GM21825 (cell line): ENCODE measurements around the gene CHL1.
A peak's percentile ranks its signal among the peaks of the same experiment; 100 is the strongest.
"Not testable (repeated sequence)": the region's sequence is repeated elsewhere in the genome, so short reads cannot be mapped to it uniquely, and the experiment has no call there.

Experiments
- ATAC-seq: cut with Tn5 transposase; IDR thresholded peaks from one replicate; pipeline ENCODE4 v1.9.1; 2021; ENCODE audit warnings: mild to moderate bottlenecking, moderate library complexity; ENCODE audit not compliant: unreplicated experiment

CHL1 gene

DNA sequence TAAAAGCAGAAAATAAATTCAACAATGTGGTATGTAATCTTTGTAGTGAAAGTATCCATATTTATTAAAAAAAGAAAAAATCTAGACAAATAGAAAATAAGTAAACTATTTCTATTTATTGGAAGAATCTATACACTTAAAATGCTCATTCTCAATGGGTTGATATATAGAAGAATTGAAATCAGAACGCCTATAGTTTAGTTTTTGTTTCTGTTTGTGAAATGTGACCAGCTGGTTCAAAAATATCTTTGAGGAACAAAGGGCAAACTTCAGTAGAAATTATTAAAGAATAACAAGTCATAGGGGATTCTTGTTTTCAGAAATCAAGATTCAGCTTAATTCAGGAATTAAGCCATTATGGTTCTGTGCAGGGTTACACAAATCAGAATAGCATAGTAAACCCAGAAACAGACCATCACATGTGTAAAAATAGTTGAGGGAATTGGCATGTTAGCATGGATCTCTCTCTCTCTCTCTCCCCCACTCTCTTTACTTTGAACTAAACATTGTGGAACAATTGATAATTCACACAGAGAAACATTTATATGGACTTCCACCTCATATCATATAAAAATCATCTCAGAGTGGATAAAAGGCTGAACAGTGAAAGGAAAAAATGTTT lies 134.0 kb downstream of the CHL1 start:
- no peak for ATAC-seq

DNA sequence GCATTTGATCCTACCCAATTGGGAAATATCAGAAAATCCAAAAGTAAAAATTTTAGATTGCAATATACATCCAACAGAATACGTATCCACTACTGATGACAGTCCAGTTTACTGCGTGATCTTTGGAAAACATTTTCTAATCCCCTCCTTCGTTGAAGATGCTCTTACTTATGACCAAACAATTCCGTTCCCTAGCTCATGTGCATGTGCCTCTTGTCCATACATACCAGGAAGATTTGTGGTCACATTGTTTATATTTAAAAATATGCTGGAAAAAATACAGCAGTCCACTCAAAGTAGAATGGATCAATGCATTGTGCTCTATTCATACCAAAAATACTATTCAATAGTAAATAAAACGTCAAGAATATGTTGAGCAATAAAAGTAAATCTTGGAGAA lies 135.3 kb downstream of the CHL1 start:
- ATAC-seq = no peak

DNA sequence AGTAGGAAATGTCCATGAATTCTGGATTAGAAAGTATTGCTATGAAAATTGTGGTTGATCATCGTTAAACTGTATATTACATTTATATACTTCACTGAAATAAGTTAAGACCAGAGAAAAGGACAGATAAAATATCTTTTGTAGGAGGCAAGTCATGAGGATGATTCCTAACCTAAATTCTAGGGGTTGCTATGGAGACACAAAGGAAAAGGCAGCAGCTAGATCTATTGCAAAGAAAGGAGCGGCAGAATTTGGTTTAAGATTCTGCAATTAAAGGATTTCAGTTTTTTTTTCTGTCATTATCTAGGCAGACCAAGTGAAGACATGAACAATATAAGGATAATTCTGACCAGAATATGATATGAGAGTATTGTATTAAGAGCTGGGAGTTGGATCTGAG lies 136.1 kb downstream of the CHL1 start:
- no peak for ATAC-seq

DNA sequence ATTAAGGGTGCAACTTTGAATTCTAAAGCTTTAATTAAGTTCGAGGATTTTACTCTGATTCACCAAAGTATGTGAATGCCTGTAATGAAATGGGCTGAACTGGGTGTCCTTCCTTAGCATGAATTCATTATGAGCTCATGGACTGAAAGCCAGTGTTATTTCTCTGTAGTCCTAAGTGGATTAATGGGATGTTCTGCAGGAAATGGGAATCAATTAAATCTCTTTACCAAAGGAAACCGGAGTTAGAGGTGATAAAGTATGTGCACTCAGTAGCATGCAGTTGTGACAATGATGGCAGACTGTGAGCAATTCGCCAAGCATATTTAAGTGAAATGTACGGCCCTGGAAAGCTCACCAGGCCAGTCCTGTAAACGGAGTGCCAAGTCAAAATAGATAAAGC lies 138.7 kb downstream of the CHL1 start:
- ATAC-seq = no peak

DNA sequence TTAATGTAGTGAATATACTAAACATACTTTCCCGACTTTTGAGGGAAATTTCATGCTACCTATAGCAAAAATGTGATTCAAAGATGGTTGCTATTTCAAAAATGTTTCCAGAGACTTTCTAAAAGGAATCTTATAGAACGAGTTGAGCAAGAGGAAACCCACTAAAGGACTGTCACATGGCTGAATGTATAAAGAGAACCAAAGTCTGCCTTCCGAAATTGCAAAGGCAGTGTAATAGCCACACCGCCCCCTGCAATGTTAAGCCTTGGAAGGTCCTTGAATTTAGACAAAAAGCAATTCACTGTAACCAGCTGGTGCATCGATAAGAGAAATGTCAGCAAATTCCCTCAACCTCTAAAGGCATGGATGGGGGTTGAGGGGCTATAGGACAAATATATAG lies 142.8 kb downstream of the CHL1 start:
- ATAC-seq = no peak

DNA sequence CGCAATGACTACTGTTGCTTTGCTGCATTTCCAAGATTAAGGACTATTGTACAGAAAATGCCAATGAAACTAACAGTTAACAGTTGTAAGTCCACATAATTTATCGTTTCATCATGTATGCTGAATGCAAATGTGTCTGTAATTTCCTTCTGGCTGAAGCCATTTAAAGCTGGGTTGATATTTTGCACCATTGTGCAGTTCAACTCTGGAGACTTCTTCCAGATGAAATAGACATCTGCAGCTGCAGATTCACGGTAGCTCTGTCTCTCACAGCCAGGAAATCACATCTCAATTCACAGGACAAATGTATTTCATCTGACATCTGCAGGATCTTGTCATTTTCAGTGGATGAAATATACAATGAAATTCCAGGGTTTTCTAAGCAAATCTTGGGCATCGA lies 145.4 kb downstream of the CHL1 start:
- ATAC-seq = no peak

DNA sequence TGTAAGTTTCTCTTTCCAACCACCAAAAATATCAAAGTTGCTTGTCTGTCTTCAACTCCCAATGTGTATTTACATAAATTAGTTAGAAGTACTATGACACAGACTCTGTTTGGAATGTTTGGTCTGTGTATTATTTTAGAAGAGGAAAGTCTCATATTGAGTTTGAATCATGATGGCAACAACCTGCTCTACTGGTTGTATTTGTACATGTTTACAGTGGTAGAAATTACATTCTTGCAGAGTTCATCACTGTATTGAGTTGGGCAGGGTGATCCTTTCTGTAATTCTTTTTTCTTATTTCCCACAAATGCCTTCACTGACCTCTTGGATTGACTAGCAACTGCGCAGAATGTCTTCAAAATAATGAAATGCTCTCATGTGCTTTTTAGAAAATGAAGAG lies 149.6 kb downstream of the CHL1 start:
- no peak for ATAC-seq

DNA sequence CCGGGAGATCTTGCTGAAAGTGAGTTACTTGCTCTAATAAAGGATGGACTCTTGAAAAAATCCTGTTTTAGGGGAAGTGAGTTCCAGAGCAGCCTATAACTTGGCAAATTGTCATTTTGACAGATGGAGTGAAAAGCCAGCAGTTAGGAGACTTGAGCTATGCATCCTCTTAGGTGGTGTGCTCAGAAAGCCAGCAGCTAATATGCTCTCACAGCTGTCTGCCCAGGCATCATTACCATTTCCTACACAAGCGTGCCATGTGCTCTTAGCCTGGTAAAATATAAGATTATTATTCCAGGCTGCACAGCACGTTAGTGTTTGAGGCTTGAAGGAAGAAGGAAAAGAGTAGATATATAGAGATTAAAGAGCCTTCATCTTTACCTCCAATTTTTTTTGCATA lies 151.0 kb downstream of the CHL1 start:
- ATAC-seq = no peak

DNA sequence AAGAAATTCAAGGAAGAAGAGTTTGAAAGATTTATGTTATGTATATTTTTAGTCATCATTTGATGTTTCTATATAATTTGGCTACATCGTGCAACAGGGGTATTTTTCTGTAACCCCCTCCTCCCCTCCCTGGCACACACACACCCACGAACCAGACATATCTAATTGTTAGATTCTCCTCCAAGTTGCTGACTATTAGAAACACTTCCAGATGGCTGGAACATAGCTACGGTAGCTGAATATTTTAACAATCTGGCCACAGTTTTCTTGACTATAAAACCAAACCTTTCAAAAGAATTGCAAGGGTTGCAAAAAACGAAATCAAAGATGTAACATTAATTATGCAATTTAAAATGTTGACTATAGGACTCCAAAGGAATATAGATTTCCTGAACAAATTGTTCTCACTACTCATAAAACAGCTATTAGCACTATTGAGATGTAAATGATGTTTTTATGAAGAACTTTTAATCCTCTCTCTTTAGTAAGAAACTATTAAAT lies 154.4 kb downstream of the CHL1 start:
- no peak for ATAC-seq

DNA sequence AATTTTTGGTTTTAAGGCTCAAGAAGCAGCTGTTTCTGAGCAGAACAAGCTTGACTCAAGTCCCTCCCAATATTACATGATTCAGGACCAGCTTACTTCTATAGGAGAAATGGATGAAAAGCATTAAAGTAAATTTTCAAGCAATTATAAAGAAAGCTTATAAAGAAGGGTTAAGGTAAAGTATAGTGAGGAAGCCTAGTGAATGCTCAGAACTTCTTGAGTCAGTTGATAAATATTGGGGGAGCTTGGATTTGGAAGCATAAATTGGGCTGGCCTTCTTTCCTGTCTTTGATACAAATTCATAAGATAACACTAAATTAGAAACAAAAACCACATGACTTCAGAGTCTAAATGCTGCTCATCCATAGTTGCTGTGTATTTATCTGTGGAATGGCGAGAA lies 156.0 kb downstream of the CHL1 start:
- no peak for ATAC-seq

DNA sequence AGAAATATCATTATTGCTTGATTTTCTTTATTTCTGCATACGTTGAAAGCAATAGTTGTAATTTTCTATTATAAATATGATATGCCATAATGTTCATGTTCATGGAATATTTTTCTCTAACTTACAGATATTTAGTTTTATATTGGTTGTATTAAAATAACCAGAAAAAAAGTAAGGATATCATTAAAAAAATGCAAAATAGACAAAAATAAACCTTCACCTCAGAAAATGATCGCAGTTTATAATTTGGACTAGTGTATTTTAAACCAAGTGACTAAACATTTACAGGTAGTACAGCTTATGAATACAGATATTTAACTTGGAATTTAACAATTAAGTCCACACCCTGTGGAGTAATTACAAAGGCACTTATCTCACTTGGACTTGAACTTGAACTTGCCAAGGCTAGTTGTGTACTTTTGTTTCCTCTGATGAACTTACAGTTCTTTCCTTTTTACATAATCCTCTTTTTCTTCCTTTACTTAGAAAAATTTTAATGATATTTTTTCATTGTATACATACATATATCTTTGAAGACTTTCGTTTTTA lies 156.7 kb downstream of the CHL1 start:
- ATAC-seq = no peak

DNA sequence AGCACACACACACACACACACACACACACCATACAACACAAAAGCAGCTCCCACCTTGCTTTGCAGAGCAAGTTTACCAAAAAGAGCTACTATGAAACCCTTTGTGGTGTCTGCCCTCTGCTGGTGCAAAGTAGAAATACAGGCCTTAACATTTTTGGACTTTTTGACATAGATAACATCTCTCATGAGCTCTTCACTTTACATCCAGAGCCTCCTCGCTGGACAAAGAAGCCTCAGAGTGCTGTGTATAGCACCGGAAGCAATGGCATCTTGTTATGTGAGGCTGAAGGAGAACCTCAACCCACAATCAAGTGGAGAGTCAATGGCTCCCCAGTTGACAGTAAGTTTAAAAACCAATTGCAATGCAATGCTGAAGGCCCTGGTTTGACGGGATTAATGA lies 157.9 kb downstream of the CHL1 start:
- ATAC-seq = peak; percentile 77

DNA sequence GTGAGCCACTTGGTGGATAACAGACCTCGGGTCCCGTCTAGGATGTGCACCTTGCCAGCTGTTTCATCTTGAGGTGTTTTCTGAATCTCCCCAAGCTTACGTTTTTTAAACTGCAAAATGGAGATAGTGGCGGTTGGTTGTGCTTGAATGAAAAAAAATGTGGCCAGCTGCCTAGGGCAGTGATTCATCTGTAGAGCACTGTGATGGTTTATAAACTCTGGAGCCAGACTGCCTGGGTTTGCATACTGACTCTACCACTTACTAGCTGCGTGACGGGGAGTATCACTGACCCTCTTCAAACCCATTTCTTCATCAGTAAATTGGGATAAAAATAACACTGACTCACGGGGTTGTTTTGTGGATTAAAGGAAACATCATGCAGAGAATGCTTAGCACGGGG lies 159.1 kb downstream of the CHL1 start:
- ATAC-seq = no peak

DNA sequence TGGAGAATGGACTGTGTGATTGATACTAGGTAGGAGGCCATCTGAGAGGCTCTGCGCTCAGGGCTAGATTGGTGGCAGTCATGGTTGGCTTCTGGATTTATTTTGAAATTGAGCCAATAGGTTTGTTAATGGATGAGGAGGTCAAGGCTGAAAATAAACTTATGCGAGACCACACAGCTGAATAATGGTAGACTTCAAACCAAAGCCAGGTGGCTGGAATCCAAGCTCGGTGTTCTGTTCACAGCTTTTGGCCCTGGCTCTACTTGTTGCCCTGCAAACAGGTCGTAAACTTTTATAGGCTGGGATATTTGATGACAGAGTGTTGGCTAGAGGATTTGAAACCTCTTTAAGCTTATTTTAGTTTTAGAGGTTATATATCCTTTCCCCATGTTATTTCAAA lies 160.4 kb downstream of the CHL1 start:
- ATAC-seq = no peak

DNA sequence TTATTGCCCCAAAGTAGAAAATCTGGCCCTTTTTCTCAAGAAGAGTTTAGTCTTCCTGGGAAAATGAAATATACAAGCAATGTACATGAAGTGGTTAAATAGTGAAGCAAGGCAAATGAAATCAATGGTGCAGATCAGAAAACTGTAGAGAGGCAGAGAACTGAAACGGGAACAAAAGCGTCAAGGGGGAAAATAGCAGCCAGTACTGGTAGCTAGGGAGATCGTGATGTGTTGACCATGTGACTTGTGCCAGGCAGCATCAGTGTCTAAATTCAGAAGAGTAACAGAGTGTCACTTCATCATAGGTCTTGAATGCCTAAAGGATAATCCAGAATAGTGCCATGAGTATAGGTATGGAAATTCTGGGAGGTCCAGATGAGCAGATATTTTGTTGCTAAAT lies 163.1 kb downstream of the CHL1 start:
- ATAC-seq = peak; percentile 67

DNA sequence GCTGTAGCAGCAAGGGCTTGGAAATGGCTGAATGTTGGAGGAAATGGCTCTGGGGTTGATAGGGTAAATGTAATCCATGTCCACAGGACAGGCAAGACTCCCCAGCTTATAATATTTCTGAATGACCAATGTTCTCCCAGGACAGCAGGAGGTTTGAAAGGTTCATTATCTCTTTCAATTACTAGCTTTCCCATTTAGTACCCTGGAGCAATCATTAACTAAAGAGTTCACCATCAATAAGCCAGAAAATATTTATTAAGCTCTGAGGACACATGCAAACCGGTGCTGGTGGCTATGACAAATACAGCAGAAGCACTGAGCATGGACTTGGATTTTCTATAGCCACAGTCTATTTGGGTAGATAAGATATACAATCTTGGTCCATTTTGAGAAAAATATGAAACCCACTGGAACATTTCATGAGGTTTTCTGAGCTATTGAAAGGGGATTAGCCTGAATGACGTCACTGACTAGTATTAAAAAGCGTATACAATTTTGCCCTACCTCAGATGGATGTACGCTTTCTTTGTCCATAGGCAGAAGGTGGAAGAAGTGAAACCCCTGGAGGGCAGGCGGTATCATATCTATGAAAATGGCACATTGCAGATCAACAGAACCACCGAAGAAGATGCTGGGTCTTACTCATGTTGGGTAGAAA lies 166.2 kb downstream of the CHL1 start:
- ATAC-seq = no peak

DNA sequence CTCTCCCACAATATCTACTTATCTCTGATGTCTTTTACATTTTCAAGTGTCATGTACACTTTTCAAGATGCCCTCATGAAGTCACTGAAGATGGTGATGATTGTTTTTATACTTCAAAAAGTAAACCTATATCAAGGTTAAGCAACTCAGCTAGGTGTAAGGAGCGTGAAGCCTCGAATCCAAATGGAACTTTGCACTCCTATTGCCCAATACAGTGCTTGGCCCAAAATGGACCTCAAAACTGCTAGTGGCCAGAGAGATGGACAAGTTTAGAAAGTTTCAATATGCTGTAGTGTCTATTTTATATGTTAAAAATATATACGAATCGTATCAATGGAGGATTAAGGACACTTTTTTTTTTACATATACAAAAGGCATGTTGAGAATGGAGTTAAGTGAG lies 167.7 kb downstream of the CHL1 start:
- ATAC-seq = no peak

DNA sequence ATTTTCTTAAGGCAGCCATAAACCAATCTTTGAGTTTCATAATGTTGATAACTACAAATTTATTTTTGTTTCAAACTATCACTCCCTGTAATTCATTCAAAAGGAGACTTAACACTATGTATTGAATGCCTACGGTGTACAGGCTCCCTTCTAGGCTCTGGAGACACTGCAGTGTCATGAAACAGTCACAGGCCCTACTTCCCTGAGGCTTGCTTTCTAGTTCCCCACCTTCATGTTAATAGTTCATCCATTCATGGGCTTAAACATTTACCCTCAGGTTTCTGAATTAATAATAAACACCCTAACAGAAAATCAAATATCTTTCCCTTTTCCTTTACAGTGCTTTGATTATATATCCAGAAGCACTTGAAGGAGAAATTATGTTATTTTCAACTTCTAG lies 168.7 kb downstream of the CHL1 start:
- ATAC-seq = peak; percentile 82

DNA sequence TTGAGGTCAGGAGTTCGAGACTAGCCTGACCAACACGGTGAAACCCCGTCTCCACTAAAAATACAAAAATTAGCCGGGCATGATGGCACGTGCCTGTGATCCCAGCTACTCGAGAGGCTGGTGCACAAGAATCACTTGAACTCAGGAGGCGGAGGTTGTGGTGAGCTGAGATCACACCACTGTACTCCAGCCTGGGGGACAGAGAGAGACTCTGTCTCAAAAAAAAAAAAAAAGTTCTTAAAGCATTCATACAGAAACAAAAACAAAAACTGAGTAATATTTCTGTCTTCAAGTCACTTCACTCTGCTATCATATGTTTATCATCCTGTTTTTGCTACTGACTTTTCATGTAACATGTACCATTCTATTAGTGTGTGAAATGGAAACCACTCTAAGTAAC lies 169.7 kb downstream of the CHL1 start:
- ATAC-seq = not testable (repeated sequence)

DNA sequence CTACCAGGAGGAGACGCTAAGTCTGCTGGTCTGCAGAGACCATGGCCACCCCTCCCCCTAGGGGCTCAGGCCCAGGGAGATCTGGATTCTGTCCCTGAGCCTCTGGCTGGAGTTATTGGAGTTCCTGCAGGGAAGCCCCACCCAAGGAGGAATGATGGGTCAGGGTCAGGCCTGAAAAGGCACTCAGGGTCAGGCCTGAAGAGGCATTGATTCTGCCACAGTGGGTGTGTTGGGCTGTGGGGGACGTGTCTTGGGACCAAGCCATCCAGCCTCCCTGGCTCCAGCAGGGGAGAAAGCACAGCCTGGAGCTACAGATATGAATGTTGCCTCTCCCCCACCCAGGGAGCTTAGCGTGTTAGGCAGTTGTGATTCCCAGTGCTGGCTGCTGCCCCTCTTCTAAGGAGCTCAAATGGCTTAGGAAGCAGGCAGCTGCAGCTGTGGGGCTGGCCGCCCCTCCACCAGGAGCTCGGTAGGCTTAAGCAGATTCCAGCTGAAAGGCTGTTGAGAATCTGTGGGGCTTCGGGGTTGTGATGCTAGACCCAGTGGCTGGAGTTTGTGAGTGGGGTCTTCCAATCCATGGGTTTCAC lies 176.7 kb downstream of the CHL1 start:
- no peak for ATAC-seq

DNA sequence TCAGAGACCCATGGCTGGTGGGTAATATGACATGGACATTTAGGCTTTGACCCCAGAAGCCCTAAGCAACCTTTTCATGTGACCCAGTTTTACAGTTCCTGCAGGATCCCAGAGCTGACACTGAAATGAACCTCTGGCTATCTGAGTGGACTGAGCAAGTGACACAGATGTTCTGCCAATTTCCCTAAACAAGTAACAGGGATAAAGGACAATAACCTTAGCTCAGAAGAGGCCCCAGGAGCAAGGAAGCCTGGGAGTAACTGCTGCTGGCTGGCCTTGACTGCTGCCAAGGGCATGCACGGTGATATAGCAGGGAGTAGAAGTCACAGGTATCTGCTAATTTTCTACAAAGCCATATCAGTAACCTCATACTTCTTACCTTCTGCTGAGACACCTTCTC lies 177.9 kb downstream of the CHL1 start:
- ATAC-seq = no peak

DNA sequence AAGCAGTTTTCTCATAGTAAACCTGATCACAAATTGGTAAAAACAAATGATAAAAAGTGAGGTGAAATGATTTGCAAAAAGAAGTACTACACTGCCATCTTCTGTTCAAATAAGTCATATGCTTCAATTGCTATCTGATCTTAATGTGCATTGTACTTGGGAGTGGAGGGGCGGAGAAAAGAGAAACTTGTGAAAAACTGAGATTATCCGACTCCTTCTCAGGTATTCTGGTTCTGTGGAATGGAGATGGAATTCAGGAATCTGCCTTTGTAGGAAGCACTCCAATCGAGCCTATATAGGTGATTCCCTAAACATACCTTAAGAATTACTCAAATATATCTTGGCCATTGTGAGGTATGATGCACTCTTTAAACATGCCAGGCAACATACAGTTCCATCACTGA lies 180.6 kb downstream of the CHL1 start:
- ATAC-seq = peak; percentile 57
